ENCODE measurements around the gene PDE9A. TPM values are rescaled to one million over a fixed set of nuclear protein-coding genes. Genes with fewer than 3 reads are reported as not detected.

Gene PDE9A
- total RNA-seq, 4 donors from 2014 or later, result 29.2 to 68.4 (median 40.4) TPM

GRCh38 chr21:42678618-42679295, 25.3 kb downstream of the PDE9A start:
- no peak for TF ChIP-seq POLR2A (IDR thresholded peaks at IDR 0.05; ENCODE audit: low read depth)
- Histone ChIP-seq H3K9me3 (no peaks in the 10 kb centered on the region), H3K4me1 (peaks cover 16 to 43% (median 35%) of the 10 kb centered on the region in 4 donors), H3K36me3 (peaks cover 0 to 21% (median 8%) of the 10 kb centered on the region in 4 donors), H3K27me3 (no peaks in the 10 kb centered on the region), H3K27ac (replicated peaks in 1 of 4) (no peak overlapping the region), H3K4me3 (no peak overlapping the region)
- WGBS, result 84% methylated on average over 18 of the region's 23 CpGs
- DNase-seq (ENCODE audit: extremely low spot score), result no peak
- intact Hi-C loops (cut with DNase I), result no loop called here

- no peak for DNase-seq (ENCODE audit: extremely low spot score)
- intact Hi-C loops (cut with DNase I), result no loop called here
- no peaks in the 10 kb centered on the region for H3K27me3 ChIP-seq
- H3K36me3 ChIP-seq, result peaks cover 0 to 21% (median 8%) of the 10 kb centered on the region in 4 donors
- no peak for TF ChIP-seq POLR2A (IDR thresholded peaks at IDR 0.05; ENCODE audit: low read depth)
- no peak for TF ChIP-seq POLR2AphosphoS5 (IDR thresholded peaks at IDR 0.05)
- no peak for TF ChIP-seq EP300 (IDR thresholded peaks at IDR 0.05)
- TF ChIP-seq CTCF (IDR thresholded peaks at IDR 0.05), result no peak
- no peaks in the 10 kb centered on the region for H3K9me3 ChIP-seq
- 95% methylated on average over 20 of the region's 22 CpGs for WGBS
- H3K4me3 ChIP-seq, result no peak overlapping the region
- peaks cover 8 to 43% (median 34%) of the 10 kb centered on the region in 4 donors for H3K4me1 ChIP-seq
- no peak overlapping the region for H3K27ac ChIP-seq (replicated peaks in 1 of 4)
Observed at GRCh38 chr21:42679319-42680057, 26.1 kb downstream of the PDE9A start.

- Histone ChIP-seq H3K9me3 (no peaks in the 10 kb centered on the region), H3K4me1 (peaks cover 3 to 43% (median 32%) of the 10 kb centered on the region in 4 donors), H3K27ac (replicated peaks in 1 of 4) (no peak overlapping the region), H3K4me3 (no peak overlapping the region), H3K27me3 (no peaks in the 10 kb centered on the region), H3K36me3 (peaks cover 0 to 21% (median 8%) of the 10 kb centered on the region in 4 donors)
- no peak for DNase-seq (ENCODE audit: extremely low spot score)
- TF ChIP-seq POLR2AphosphoS5 (IDR thresholded peaks at IDR 0.05) (no peak), EP300 (IDR thresholded peaks at IDR 0.05) (no peak), CTCF (IDR thresholded peaks at IDR 0.05) (no peak), POLR2A (IDR thresholded peaks at IDR 0.05; ENCODE audit: low read depth) (no peak)
- WGBS, result 91% methylated on average over 4 of the region's 7 CpGs
- intact Hi-C loops (cut with DNase I), result no loop called here
Observed at GRCh38 chr21:42680058-42680330, 26.6 kb downstream of the PDE9A start.

GRCh38 chr21:42680429-42680828, 27.0 kb downstream of the PDE9A start:
- TF ChIP-seq POLR2A (IDR thresholded peaks at IDR 0.05; ENCODE audit: low read depth) (no peak), CTCF (IDR thresholded peaks at IDR 0.05) (no peak), POLR2AphosphoS5 (IDR thresholded peaks at IDR 0.05) (no peak), EP300 (IDR thresholded peaks at IDR 0.05) (no peak)
- Histone ChIP-seq H3K4me3 (no peak overlapping the region), H3K27ac (replicated peaks in 1 of 4) (no peak overlapping the region), H3K36me3 (peaks cover 0 to 21% (median 8%) of the 10 kb centered on the region in 4 donors), H3K27me3 (no peaks in the 10 kb centered on the region), H3K9me3 (no peaks in the 10 kb centered on the region), H3K4me1 (peaks cover 0 to 41% (median 27%) of the 10 kb centered on the region in 4 donors)
- intact Hi-C loops (cut with DNase I), result no loop called here
- DNase-seq (ENCODE audit: extremely low spot score), result no peak
- WGBS, result 89% methylated on average over 6 of the region's 11 CpGs

- Histone ChIP-seq H3K36me3 (peaks cover 0 to 30% (median 12%) of the 10 kb centered on the region in 4 donors), H3K4me1 (peaks cover 0 to 38% (median 25%) of the 10 kb centered on the region in 4 donors), H3K27ac (replicated peaks in 1 of 4) (no peak overlapping the region), H3K4me3 (no peak overlapping the region), H3K9me3 (no peaks in the 10 kb centered on the region), H3K27me3 (no peaks in the 10 kb centered on the region)
- no peak for DNase-seq (ENCODE audit: extremely low spot score)
- TF ChIP-seq POLR2A (IDR thresholded peaks at IDR 0.05; ENCODE audit: low read depth) (no peak), CTCF (IDR thresholded peaks at IDR 0.05) (no peak), EP300 (IDR thresholded peaks at IDR 0.05) (no peak), POLR2AphosphoS5 (IDR thresholded peaks at IDR 0.05) (no peak)
- WGBS, result 93% methylated on average over 24 of the region's 24 CpGs
- intact Hi-C loops (cut with DNase I), result no loop called here
Observed at GRCh38 chr21:42681296-42682206, 28.1 kb downstream of the PDE9A start.

All from esophagus muscularis mucosa (tissue), 4 donors.